Stimulated activated CD4-positive, alpha-beta T cell treated with anti-CD3 and anti-CD28 coated beads, Interleukin-15, amount 100 ng/mL, for 24 hours (primary cell): ENCODE data around the gene KLF12.

Experiments
- DNase-seq: peaks from one replicate; pipeline ENCODE4 v3.0.0-alpha.2; 2020

The KLF12 gene

GRCh38 chr13:74134777-74135325 is 647 bp upstream of the KLF12 start:
- DNase-seq: peak; percentile 81

GRCh38 chr13:74133657-74134201 is 475 bp downstream of the KLF12 start:
- peak; percentile 87 for DNase-seq

GRCh38 chr13:74132776-74133656 is 1.2 kb downstream of the KLF12 start:
- peak; percentile 55 for DNase-seq

- peak; percentile 28 for DNase-seq
Observed at GRCh38 chr13:74132152-74132775, 1.9 kb downstream of the KLF12 start.

GRCh38 chr13:74131227-74131626 is 3.0 kb downstream of the KLF12 start:
- no peak for DNase-seq

GRCh38 chr13:74129500-74130191 is 4.6 kb downstream of the KLF12 start:
- peak; percentile 24 for DNase-seq

- DNase-seq: peak; percentile 51
Observed at GRCh38 chr13:74128156-74128767, 5.9 kb downstream of the KLF12 start.

- no peak for DNase-seq
Observed at GRCh38 chr13:74118328-74118727, 15.9 kb downstream of the KLF12 start.

GRCh38 chr13:74117207-74117705 is 16.9 kb downstream of the KLF12 start:
- no peak for DNase-seq

GRCh38 chr13:74115133-74115532 is 19.1 kb downstream of the KLF12 start:
- DNase-seq: no peak

GRCh38 chr13:74114641-74115040 is 19.6 kb downstream of the KLF12 start:
- DNase-seq: no peak

GRCh38 chr13:74114202-74114601 is 20.0 kb downstream of the KLF12 start:
- DNase-seq: no peak

GRCh38 chr13:74111901-74112824 is 22.0 kb downstream of the KLF12 start:
- DNase-seq: no peak

GRCh38 chr13:74111399-74111798 is 22.8 kb downstream of the KLF12 start:
- no peak for DNase-seq

GRCh38 chr13:74110053-74110452 is 24.2 kb downstream of the KLF12 start:
- DNase-seq: no peak

- DNase-seq: no peak
Observed at GRCh38 chr13:74107598-74107997, 26.6 kb downstream of the KLF12 start.

GRCh38 chr13:74105871-74106270 is 28.3 kb downstream of the KLF12 start:
- no peak for DNase-seq

- no peak for DNase-seq
Observed at GRCh38 chr13:74104661-74105275, 29.4 kb downstream of the KLF12 start.

- DNase-seq: no peak
Observed at GRCh38 chr13:74103970-74104555, 30.1 kb downstream of the KLF12 start.

- DNase-seq: no peak
Observed at GRCh38 chr13:74103196-74103595, 31.0 kb downstream of the KLF12 start.
